ENCODE results near the gene LRRC30.

- TF ChIP-seq CTCF (IDR thresholded peaks at IDR 0.05) (no peak), POLR2A (IDR thresholded peaks at IDR 0.05) (no peak)
Observed at GRCh38 chr18:7234956-7235355, 4.1 kb downstream of the LRRC30 start.

All from right lobe of liver (tissue), 4 donors.